ENCODE results near the gene EXOC6.

Gene EXOC6

GRCh38 chr10:93023013-93023650 lies 174.8 kb downstream of the EXOC6 start:
- DNase-seq (ENCODE audit: low read depth), result no peak

DNA sequence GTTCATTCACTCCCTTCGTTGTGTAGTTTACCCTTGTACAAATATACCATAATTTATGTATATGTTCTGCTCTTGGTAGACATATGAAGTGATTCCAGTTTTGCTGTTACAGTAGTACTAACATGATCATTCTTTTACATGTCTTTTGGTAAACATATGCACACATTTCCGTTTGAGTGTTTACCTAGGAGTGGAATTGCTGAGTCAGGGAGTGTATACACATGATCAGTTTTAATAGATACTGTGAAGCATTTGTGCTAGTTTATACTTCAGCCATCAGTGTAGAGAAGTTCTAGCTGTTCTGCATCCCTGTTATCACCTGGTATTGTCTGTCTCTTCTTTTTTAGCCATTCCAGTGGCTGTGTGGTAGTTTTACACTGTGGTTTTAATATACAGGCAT lies 177.8 kb downstream of the EXOC6 start:
- no peak for DNase-seq (ENCODE audit: low read depth)

DNA sequence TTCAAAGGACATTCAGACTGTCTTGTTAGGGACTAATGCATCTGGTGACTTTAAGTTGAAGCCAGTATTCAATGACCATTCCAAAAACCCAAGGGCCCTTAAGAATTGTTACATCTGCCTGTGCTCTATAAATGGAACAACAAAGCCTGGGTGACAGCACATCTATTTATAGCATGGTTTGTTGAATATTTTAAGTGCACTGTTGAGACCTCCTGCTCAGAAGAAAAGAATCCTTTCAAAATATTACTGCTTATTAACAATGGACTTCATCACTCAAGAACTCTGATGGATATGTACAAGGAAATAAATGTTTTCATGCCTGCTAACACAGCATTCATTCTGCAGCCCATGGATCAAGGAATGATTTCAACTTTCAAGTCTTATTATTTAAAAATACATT lies 179.2 kb downstream of the EXOC6 start:
- no peak for DNase-seq (ENCODE audit: low read depth)

- peak; percentile 43 for DNase-seq (ENCODE audit: low read depth)
Observed at GRCh38 chr10:93028883-93029282, 180.6 kb downstream of the EXOC6 start.

DNA sequence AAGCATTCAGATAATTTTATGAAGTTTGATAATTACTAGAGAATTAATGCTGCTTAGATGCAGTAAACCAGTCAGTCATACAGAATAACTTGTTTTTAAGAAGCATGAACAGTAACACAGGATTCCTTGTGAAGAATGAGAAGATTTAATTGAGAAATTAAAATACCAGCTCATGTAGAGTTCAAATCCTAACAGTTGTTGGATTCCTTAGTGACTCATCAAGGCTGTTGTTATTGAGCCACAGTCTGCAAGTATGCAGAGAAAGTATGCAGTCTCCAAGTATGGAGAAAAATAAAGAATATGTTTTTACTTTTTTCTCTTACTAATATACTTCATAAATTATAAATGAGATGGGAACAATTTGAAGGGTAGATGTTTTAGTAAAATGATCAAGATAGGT lies 182.1 kb downstream of the EXOC6 start:
- DNase-seq (ENCODE audit: low read depth), result peak; percentile 83

DNA sequence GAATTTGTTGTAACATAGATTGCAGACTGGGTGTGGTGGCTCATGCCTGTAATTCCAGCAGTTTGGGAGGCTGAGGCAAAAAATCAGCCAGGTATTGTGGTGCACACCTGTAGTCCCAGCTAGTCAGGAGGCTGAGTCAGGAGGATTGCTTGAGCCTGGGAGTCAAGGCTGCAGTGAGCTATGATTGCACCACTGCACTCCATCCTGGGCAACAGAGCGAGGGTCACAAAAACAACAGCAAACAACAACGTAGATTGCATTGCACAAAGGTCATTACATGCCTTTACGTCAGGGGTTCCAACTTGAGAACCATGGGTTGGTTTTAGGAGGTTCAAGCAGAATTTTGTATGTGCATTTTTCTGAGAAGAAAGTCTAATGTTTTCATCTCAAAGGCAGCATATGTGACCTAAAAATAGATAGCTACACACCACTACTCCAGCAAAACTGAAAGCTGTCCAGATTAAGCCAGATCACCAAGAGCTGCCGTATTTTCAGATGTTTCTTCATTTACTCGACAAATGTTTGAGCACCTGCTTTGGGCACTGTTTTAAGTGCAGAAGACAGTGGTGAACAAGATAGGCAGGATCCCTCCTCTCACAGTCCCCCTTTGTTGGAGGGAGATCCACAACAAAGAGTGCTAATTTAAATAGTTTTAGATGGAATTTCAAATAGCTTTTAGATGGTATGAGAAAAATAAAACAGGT lies 183.9 kb downstream of the EXOC6 start:
- DNase-seq (ENCODE audit: low read depth), result no peak

DNA sequence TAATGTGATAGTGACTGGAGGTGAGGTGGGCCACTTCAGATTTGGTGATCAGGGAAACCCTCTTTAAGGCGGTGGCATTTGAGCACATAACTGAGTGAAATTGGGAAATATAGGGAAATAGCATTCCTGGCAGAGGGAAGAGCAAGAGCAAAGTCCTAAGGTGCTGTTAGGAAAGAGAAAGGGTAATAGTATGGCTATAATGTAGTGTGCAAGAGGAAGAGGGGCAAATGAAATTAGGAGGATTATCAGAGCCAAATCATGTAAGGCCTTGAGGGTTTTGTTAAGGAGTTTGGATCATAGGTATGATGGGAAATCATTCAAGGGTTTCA lies 184.5 kb downstream of the EXOC6 start:
- DNase-seq (ENCODE audit: low read depth), result no peak

DNA sequence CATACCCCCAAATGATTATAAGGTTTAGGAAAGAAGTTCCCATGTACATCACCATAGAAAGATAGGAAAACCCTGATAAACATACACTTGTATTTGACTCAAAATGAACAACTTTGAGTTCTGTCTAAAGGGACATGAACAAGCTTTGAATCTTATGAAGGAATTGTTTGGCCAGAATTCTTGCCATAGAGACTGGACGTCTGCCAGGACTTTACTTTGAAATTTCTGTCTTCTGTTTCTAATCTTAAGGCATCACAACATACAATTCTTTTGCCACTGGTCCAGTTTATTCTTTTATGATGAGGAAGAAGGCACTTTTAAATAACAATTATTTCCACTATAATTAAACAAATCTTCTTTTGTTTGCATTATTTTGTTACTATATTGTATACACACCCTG lies 186.1 kb downstream of the EXOC6 start:
- DNase-seq (ENCODE audit: low read depth), result no peak

- DNase-seq (ENCODE audit: low read depth), result no peak
Observed at GRCh38 chr10:93039110-93039509, 190.8 kb downstream of the EXOC6 start.

- peak; percentile 43 for DNase-seq (ENCODE audit: low read depth)
Observed at GRCh38 chr10:93039721-93040120, 191.4 kb downstream of the EXOC6 start.

GRCh38 chr10:93054486-93054885 lies 206.2 kb downstream of the EXOC6 start:
- DNase-seq (ENCODE audit: low read depth), result no peak

GRCh38 chr10:93058139-93058538 lies 209.8 kb downstream of the EXOC6 start:
- DNase-seq (ENCODE audit: low read depth), result no peak

GRCh38 chr10:93059975-93060886 lies 211.9 kb downstream of the EXOC6 start, which contains the start of gene CYP26C1:
Gene CYP26C1 (plus strand): TSS chr10:93060798. CDS start chr10:93061264, 466 bp downstream.
- DNase-seq (ENCODE audit: low read depth), result no peak

GRCh38 chr10:93060887-93061593 lies 212.7 kb downstream of the EXOC6 start:
- no peak for DNase-seq (ENCODE audit: low read depth)

GRCh38 chr10:93061594-93062513 lies 213.5 kb downstream of the EXOC6 start:
- DNase-seq (ENCODE audit: low read depth), result no peak

DNA sequence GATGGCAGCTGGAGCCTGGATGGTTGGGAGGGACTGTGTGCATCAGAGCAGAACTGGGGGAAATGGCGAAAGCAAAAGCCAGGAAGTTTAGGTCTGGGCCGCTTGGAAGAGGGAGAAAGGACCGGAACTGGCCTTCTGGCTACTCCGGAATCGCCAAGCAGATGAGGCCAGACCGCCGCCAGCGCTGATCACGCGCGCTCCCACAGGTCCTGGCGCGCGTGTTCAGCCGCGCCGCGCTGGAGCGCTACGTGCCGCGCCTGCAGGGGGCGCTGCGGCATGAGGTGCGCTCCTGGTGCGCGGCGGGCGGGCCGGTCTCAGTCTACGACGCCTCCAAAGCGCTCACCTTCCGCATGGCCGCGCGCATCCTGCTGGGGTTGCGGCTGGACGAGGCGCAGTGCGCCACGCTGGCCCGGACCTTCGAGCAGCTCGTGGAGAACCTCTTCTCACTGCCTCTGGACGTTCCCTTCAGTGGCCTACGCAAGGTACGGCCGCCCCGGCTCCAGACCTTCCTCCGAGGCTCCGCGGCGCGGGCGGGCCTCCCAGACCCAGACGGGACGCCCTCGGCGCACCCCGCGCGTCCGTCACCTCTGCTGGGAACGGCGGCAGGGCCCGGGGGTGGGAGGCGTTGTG lies 214.3 kb downstream of the EXOC6 start:
- no peak for DNase-seq (ENCODE audit: low read depth)

DNA sequence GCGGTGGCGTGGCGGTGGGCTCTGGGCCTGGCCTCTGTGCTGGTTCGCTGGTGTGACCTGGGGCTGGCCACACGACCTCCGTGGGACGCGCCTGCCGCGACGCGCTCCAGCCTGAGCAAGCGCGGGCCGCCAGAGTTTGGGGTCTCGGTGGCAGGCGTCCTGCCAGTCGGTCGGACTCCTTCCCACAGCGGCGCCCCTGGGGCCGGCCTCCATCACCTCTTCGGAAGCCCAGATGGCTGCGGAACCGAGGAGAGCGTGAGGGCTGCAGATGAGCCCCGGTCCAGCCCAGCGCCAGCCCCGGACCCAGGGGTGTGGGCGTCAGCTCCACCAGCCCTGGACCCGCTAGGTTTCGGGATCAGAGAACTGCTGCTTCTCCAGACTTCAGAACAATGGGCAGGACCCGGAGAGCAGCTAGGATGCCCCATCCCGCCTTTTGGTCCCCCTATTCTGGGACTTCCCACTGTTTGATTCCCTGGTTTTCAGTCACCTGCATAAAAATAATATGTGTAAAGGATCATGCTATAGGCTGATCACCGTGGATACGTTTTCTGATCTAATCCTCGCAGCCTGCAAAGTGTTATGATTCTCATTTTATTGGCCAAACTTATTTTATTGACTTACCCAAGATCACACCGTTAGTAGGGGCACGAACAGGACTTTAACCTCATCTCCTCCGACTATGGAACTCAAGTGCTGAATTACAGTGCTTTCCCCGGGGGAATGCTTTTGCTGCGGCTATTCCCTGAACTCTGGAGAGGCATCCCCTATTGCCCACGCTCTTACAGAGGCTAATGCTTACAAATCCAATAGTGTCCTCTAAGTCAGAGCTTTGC lies 215.0 kb downstream of the EXOC6 start:
- no peak for DNase-seq (ENCODE audit: low read depth)

- DNase-seq (ENCODE audit: low read depth), result no peak
Observed at GRCh38 chr10:93063977-93064660, 215.8 kb downstream of the EXOC6 start.
